ACC112 (cell line): Measurements from ENCODE around the gene BTBD9.

Experiments
- H2AFZ ChIP-seq: fragments of 200-600 bp; sonication (generic); one replicate; pipeline ENCODE4 v1.6.0; 2017; ENCODE audit warnings: antibody characterized with exemption, low read length; ENCODE audit not compliant: unreplicated experiment
- H3K27ac ChIP-seq: fragments of 200-600 bp; sonication (generic); 2 replicates; pipeline ENCODE4 v1.5.1; 2014; ENCODE audit warnings: low read depth, mild to moderate bottlenecking, antibody characterized with exemption, low read length, moderate library complexity
- H3K27me3 ChIP-seq: fragments of 200-600 bp; sonication (generic); 2 replicates; pipeline ENCODE4 v1.6.1; 2014; ENCODE audit warnings: mild to moderate bottlenecking, antibody characterized with exemption, low read length, moderate library complexity, mixed read lengths; ENCODE audit not compliant: insufficient read depth
- H3K36me3 ChIP-seq: fragments of 200-600 bp; sonication (generic); 2 replicates; pipeline ENCODE4 v1.6.1; 2016; ENCODE audit warnings: mild to moderate bottlenecking, antibody characterized with exemption, low read length, moderate library complexity, mixed read lengths; ENCODE audit not compliant: insufficient read depth
- H3K4me1 ChIP-seq: fragments of 200-600 bp; sonication (generic); one replicate; pipeline ENCODE4 v1.6.1; 2016; ENCODE audit warnings: low read length, mixed read lengths; ENCODE audit not compliant: insufficient read depth, unreplicated experiment, control insufficient read depth
- H3K4me3 ChIP-seq: fragments of 200-600 bp; sonication (generic); 2 replicates; pipeline ENCODE4 v1.5.1; 2014; ENCODE audit warnings: mild to moderate bottlenecking, low read depth, low read length
- H3K79me2 ChIP-seq: fragments of 200-600 bp; sonication (generic); one replicate; pipeline ENCODE4 v1.6.0; 2016; ENCODE audit warnings: low read length; ENCODE audit not compliant: control insufficient read depth, unreplicated experiment, insufficient read depth

Gene BTBD9

GRCh38 chr6:38499529-38500096, 140.1 kb downstream of the BTBD9 start:
- H3K4me1 ChIP-seq: no peaks in the 10 kb centered on the region
- no peak overlapping the region for H3K27ac ChIP-seq
- no peak overlapping the region for H3K4me3 ChIP-seq
- no peaks in the 10 kb centered on the region for H3K36me3 ChIP-seq
- H3K79me2 ChIP-seq: no peaks in the 10 kb centered on the region
- H2AFZ ChIP-seq: no peak overlapping the region
- H3K27me3 ChIP-seq: no peaks in the 10 kb centered on the region

GRCh38 chr6:38498805-38499445, 140.8 kb downstream of the BTBD9 start:
- Histone ChIP-seq H3K27me3 (no peaks in the 10 kb centered on the region), H3K4me3 (no peak overlapping the region), H2AFZ (no peak overlapping the region), H3K79me2 (no peaks in the 10 kb centered on the region), H3K27ac (no peak overlapping the region), H3K36me3 (no peaks in the 10 kb centered on the region), H3K4me1 (peaks cover 2% of the 10 kb centered on the region)

GRCh38 chr6:38498085-38498484, 141.6 kb downstream of the BTBD9 start:
- Histone ChIP-seq H3K27ac (no peak overlapping the region), H3K4me1 (peaks cover 2% of the 10 kb centered on the region), H2AFZ (no peak overlapping the region), H3K36me3 (no peaks in the 10 kb centered on the region), H3K27me3 (no peaks in the 10 kb centered on the region), H3K4me3 (no peak overlapping the region), H3K79me2 (no peaks in the 10 kb centered on the region)

- no peaks in the 10 kb centered on the region for H3K36me3 ChIP-seq
Observed at GRCh38 chr6:38497546-38497945, 142.2 kb downstream of the BTBD9 start.

GRCh38 chr6:38495922-38496635, 143.7 kb downstream of the BTBD9 start:
- peaks cover 2% of the 10 kb centered on the region for H3K4me1 ChIP-seq
- H3K4me3 ChIP-seq: no peak overlapping the region

More at GRCh38 chr6:38497546-38497945, 142.2 kb downstream of the BTBD9 start:
- H3K4me3 ChIP-seq: no peak overlapping the region
- H3K27ac ChIP-seq: no peak overlapping the region
- no peak overlapping the region for H2AFZ ChIP-seq
- no peaks in the 10 kb centered on the region for H3K79me2 ChIP-seq
- H3K27me3 ChIP-seq: no peaks in the 10 kb centered on the region
- peaks cover 2% of the 10 kb centered on the region for H3K4me1 ChIP-seq

GRCh38 chr6:38495518-38495917, 144.2 kb downstream of the BTBD9 start:
- H3K27me3 ChIP-seq: no peaks in the 10 kb centered on the region
- no peaks in the 10 kb centered on the region for H3K36me3 ChIP-seq
- peaks cover 2% of the 10 kb centered on the region for H3K4me1 ChIP-seq
- no peaks in the 10 kb centered on the region for H3K79me2 ChIP-seq
- no peak overlapping the region for H3K27ac ChIP-seq
- H3K4me3 ChIP-seq: no peak overlapping the region
- no peak overlapping the region for H2AFZ ChIP-seq

More at GRCh38 chr6:38495922-38496635, 143.7 kb downstream of the BTBD9 start:
- Histone ChIP-seq H3K27ac (no peak overlapping the region), H3K36me3 (no peaks in the 10 kb centered on the region), H3K79me2 (no peaks in the 10 kb centered on the region), H3K27me3 (no peaks in the 10 kb centered on the region), H2AFZ (no peak overlapping the region)

GRCh38 chr6:38493931-38494547, 145.7 kb downstream of the BTBD9 start:
- Histone ChIP-seq H3K27ac (no peak overlapping the region), H3K4me1 (peaks cover 2% of the 10 kb centered on the region), H3K4me3 (0 out of 2 replicates have a peak overlapping the region, but pooled peaks have one; percentile 2), H3K79me2 (no peaks in the 10 kb centered on the region), H3K27me3 (no peaks in the 10 kb centered on the region), H3K36me3 (no peaks in the 10 kb centered on the region), H2AFZ (peak overlapping the region; percentile 20)

- Histone ChIP-seq H3K4me1 (peaks cover 2% of the 10 kb centered on the region), H3K27ac (no peak overlapping the region), H3K27me3 (no peaks in the 10 kb centered on the region), H3K79me2 (no peaks in the 10 kb centered on the region), H2AFZ (no peak overlapping the region), H3K4me3 (no peak overlapping the region), H3K36me3 (no peaks in the 10 kb centered on the region)
Observed at GRCh38 chr6:38492031-38492430, 147.7 kb downstream of the BTBD9 start.

GRCh38 chr6:38489951-38490350, 149.8 kb downstream of the BTBD9 start:
- no peaks in the 10 kb centered on the region for H3K79me2 ChIP-seq
- peaks cover 2% of the 10 kb centered on the region for H3K4me1 ChIP-seq
- no peaks in the 10 kb centered on the region for H3K27me3 ChIP-seq
- H2AFZ ChIP-seq: no peak overlapping the region
- H3K36me3 ChIP-seq: no peaks in the 10 kb centered on the region
- no peak overlapping the region for H3K27ac ChIP-seq
- H3K4me3 ChIP-seq: no peak overlapping the region

- H3K27ac ChIP-seq: no peak overlapping the region
- no peak overlapping the region for H2AFZ ChIP-seq
- no peaks in the 10 kb centered on the region for H3K36me3 ChIP-seq
- H3K79me2 ChIP-seq: no peaks in the 10 kb centered on the region
- H3K4me3 ChIP-seq: no peak overlapping the region
- H3K4me1 ChIP-seq: no peaks in the 10 kb centered on the region
- H3K27me3 ChIP-seq: no peaks in the 10 kb centered on the region
Observed at GRCh38 chr6:38487423-38487822, 152.3 kb downstream of the BTBD9 start.
